SJCRH30 (cell line): ENCODE results near the gene TEX14. TPM values are rescaled to one million over a fixed set of nuclear protein-coding genes. Genes with fewer than 3 reads are reported as not detected.
"Not testable (repeated sequence)": the region's sequence is repeated elsewhere in the genome, so short reads cannot be mapped to it uniquely, and the experiment has no call there.

Source experiments
- DNase-seq, 2 experiments: peaks; one replicate each; pipeline ENCODE4 v3.0.0-alpha.2; 2015 to 2020
- H3K27ac ChIP-seq: fragments of 250-450 bp; sonication (Bioruptor Pico); 2 replicates; pipeline ENCODE4 v1.5.1; 2020; ENCODE audit warnings: mild to moderate bottlenecking, moderate library complexity
- H3K27me3 ChIP-seq: fragments of 250-450 bp; sonication (Bioruptor Pico); 2 replicates; pipeline ENCODE4 v1.5.1; 2020; ENCODE audit warnings: mild to moderate bottlenecking, moderate library complexity
- H3K36me3 ChIP-seq: fragments of 250-450 bp; sonication (Bioruptor Pico); 2 replicates; pipeline ENCODE4 v1.5.1; 2020; ENCODE audit warnings: mild to moderate bottlenecking, moderate library complexity
- H3K4me1 ChIP-seq: fragments of 250-450 bp; sonication (Bioruptor Pico); 2 replicates; pipeline ENCODE4 v1.5.1; 2020; ENCODE audit warnings: mild to moderate bottlenecking, moderate library complexity
- H3K4me3 ChIP-seq: fragments of 250-450 bp; sonication (Bioruptor Pico); 2 replicates; pipeline ENCODE4 v1.5.1; 2020; ENCODE audit warnings: mild to moderate bottlenecking, moderate library complexity
- H3K9me3 ChIP-seq: fragments of 250-450 bp; sonication (Bioruptor Pico); replicated peaks from 2 replicates; pipeline ENCODE4 v1.5.1; 2020; ENCODE audit warnings: mild to moderate bottlenecking, moderate library complexity
- total RNA-seq: library from RNA; depleted of rRNA; stranded (reverse); fragments of >200 nt; shearing (Covaris generic); gene quantifications from 2 replicates; pipeline ENCODE4 v1.2.3, GENCODE V29; 2014

Gene TEX14
- total RNA-seq, 1 experiment from 2014 or later: 3.4 TPM

- no peak overlapping the region for H3K4me3 ChIP-seq
- no peak overlapping the region for H3K27ac ChIP-seq
- peaks cover 3% of the 10 kb centered on the region; the same call in 1 of the 2 replicates for H3K36me3 ChIP-seq
- peaks cover 5% of the 10 kb centered on the region; the same call in 1 of the 2 replicates for H3K27me3 ChIP-seq
- no peaks in the 10 kb centered on the region for H3K9me3 ChIP-seq
- H3K4me1 ChIP-seq: peaks cover 11% of the 10 kb centered on the region
- no peak for DNase-seq
These were observed 14.5 kb downstream of the TEX14 start for GRCh38 chr17:58677194-58677880.

- Histone ChIP-seq H3K4me3 (no peak overlapping the region), H3K4me1 (no peaks in the 10 kb centered on the region), H3K9me3 (no peaks in the 10 kb centered on the region), H3K27me3 (no peaks in the 10 kb centered on the region; the same call in 1 of the 2 replicates), H3K27ac (no peak overlapping the region), H3K36me3 (no peaks in the 10 kb centered on the region)
- DNase-seq: peak; percentile 23 to 40
These were observed 19.9 kb downstream of the TEX14 start for GRCh38 chr17:58671969-58672368.

GRCh38 chr17:58669853-58670252 is 22.0 kb downstream of the TEX14 start:
- no peaks in the 10 kb centered on the region for H3K4me1 ChIP-seq
- no peak overlapping the region for H3K4me3 ChIP-seq
- H3K27me3 ChIP-seq: no peaks in the 10 kb centered on the region; the same call in 1 of the 2 replicates
- no peak overlapping the region for H3K27ac ChIP-seq
- no peaks in the 10 kb centered on the region for H3K9me3 ChIP-seq
- no peaks in the 10 kb centered on the region for H3K36me3 ChIP-seq
- no peak for DNase-seq

- no peaks in the 10 kb centered on the region for H3K4me1 ChIP-seq
- no peak overlapping the region for H3K4me3 ChIP-seq
These were observed 23.3 kb downstream of the TEX14 start for GRCh38 chr17:58668598-58668935.

GRCh38 chr17:58667934-58668597 is 23.8 kb downstream of the TEX14 start:
- H3K27ac ChIP-seq: no peak overlapping the region
- H3K27me3 ChIP-seq: no peaks in the 10 kb centered on the region; the same call in 1 of the 2 replicates
- no peaks in the 10 kb centered on the region for H3K9me3 ChIP-seq
- H3K36me3 ChIP-seq: no peaks in the 10 kb centered on the region
- H3K4me1 ChIP-seq: no peaks in the 10 kb centered on the region
- no peak overlapping the region for H3K4me3 ChIP-seq
- DNase-seq: no peak

More at GRCh38 chr17:58668598-58668935, 23.3 kb downstream of the TEX14 start:
- Histone ChIP-seq H3K27ac (no peak overlapping the region), H3K9me3 (no peaks in the 10 kb centered on the region), H3K36me3 (no peaks in the 10 kb centered on the region), H3K27me3 (no peaks in the 10 kb centered on the region; the same call in 1 of the 2 replicates)
- no peak for DNase-seq

- no peak for DNase-seq
- no peaks in the 10 kb centered on the region for H3K36me3 ChIP-seq
- H3K9me3 ChIP-seq: no peaks in the 10 kb centered on the region
- H3K27ac ChIP-seq: no peak overlapping the region
- no peaks in the 10 kb centered on the region for H3K4me1 ChIP-seq
- H3K4me3 ChIP-seq: no peak overlapping the region
- no peaks in the 10 kb centered on the region; the same call in 1 of the 2 replicates for H3K27me3 ChIP-seq
These were observed 25.0 kb downstream of the TEX14 start for GRCh38 chr17:58666858-58667267.

- no peak overlapping the region for H3K4me3 ChIP-seq
- H3K9me3 ChIP-seq: no peaks in the 10 kb centered on the region
- no peaks in the 10 kb centered on the region for H3K36me3 ChIP-seq
- no peaks in the 10 kb centered on the region for H3K4me1 ChIP-seq
- H3K27me3 ChIP-seq: no peaks in the 10 kb centered on the region
- no peak overlapping the region for H3K27ac ChIP-seq
- no peak for DNase-seq
These were observed 25.6 kb downstream of the TEX14 start for GRCh38 chr17:58665946-58666857.

- DNase-seq: no peak
- no peaks in the 10 kb centered on the region for H3K27me3 ChIP-seq
- H3K9me3 ChIP-seq: no peaks in the 10 kb centered on the region
- no peaks in the 10 kb centered on the region for H3K36me3 ChIP-seq
- H3K4me3 ChIP-seq: no peak overlapping the region
- H3K27ac ChIP-seq: no peak overlapping the region
- H3K4me1 ChIP-seq: no peaks in the 10 kb centered on the region
These were observed 27.5 kb downstream of the TEX14 start for GRCh38 chr17:58664302-58664701.

GRCh38 chr17:58661499-58661898 is 30.3 kb downstream of the TEX14 start:
- Histone ChIP-seq H3K27me3 (no peaks in the 10 kb centered on the region), H3K9me3 (no peaks in the 10 kb centered on the region), H3K4me1 (peaks cover 4% of the 10 kb centered on the region; the same call in 1 of the 2 replicates), H3K27ac (no peak overlapping the region), H3K4me3 (no peak overlapping the region), H3K36me3 (no peaks in the 10 kb centered on the region)
- no peak for DNase-seq

- no peak for DNase-seq
- no peaks in the 10 kb centered on the region for H3K36me3 ChIP-seq
- H3K27ac ChIP-seq: no peak overlapping the region
- peaks cover 4% of the 10 kb centered on the region; the same call in 1 of the 2 replicates for H3K4me1 ChIP-seq
- H3K9me3 ChIP-seq: no peaks in the 10 kb centered on the region
- H3K27me3 ChIP-seq: no peaks in the 10 kb centered on the region
- H3K4me3 ChIP-seq: no peak overlapping the region
These were observed 31.2 kb downstream of the TEX14 start for GRCh38 chr17:58660621-58661020.

- not testable (repeated sequence) for DNase-seq, H3K27me3 ChIP-seq, H3K36me3 ChIP-seq, H3K9me3 ChIP-seq, H3K4me1 ChIP-seq
- Histone ChIP-seq H3K27ac (peak overlapping the region; percentile 98), H3K4me3 (peak overlapping the region; percentile 48)
These were observed 32.1 kb downstream of the TEX14 start for GRCh38 chr17:58659714-58660084.

- H3K27me3 ChIP-seq: no peaks in the 10 kb centered on the region
- H3K4me1 ChIP-seq: peaks cover 4% of the 10 kb centered on the region; the same call in 1 of the 2 replicates
- no peaks in the 10 kb centered on the region for H3K36me3 ChIP-seq
- H3K27ac ChIP-seq: peak overlapping the region; percentile 98
- no peaks in the 10 kb centered on the region for H3K9me3 ChIP-seq
- DNase-seq: peak; percentile 87 to 94
- peak overlapping the region; percentile 48 for H3K4me3 ChIP-seq
These were observed 32.8 kb downstream of the TEX14 start for GRCh38 chr17:58658804-58659713.

GRCh38 chr17:58657962-58658803 is 33.7 kb downstream of the TEX14 start:
- not testable (repeated sequence) for H3K9me3 ChIP-seq, H3K36me3 ChIP-seq, H3K27me3 ChIP-seq, H3K4me1 ChIP-seq, DNase-seq
- H3K4me3 ChIP-seq: 0 out of 2 replicates have a peak overlapping the region, but pooled peaks have one; percentile 4
- H3K27ac ChIP-seq: peak overlapping the region; percentile 98; the same call in 1 of the 2 replicates
